ENCODE results near the gene S100A6.

DNA sequence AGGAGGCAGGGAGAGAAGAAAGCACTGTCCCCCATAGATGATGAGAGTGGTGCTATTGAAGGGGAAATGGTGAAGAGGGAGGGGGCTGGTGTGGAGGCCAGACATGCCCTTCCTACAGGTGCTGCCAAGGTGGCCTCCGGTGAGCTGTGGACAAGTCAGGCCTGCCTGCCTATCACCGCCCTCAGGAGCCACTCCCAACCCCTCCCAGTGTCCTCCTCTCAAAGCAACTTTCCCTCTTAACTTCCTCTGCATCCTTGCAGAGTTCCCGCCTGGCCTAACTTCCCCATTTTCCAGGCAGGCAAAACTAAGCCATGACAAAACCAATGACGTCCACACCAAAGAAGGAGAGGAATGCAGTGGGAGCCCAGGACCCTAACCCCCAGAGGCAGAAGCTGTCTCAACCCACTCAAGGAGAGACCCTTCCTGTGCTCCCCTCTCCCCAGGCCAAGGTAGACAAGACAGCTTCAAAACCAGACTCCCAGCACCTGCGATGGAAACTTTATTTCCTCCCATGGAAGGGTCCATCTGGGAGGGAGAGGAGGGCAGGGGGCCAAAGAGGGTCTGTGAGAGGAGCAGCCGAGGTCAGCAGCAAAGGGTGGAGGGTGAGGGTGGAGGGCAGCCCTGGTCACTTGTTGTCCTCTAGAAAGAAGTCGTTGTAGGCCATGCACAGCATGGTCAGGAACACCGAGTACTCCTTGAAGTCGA is 1.0 kb upstream of the S100A6 start:
- TF ChIP-seq POLR2A (IDR thresholded peaks at IDR 0.05; ENCODE audit: low read length) (no peak), GATA1 (IDR thresholded peaks at IDR 0.05; ENCODE audit: low read depth, low read length) (no peak)

Measured in erythroblast (primary cell).